ENCODE measurements around the gene FAIM.

The FAIM gene

DNA sequence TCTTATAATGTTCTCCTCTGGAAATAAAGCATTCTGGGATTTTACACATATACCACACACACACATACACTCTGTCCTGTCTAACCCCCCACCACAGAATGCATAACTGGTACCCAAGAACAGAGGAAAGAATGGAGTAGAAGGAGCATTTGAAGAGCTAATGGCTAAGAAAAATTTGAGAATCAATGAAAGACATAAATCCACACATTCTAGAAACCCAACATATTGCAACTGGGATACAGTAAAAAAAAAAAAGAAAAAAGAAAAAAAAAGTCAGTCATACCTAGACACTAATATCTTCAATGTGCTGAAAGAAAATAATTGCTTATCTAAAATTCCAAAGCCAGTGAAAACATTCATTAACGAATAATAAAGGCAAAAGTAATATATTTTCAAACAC, 35.4 kb upstream of the FAIM start:
- no peak overlapping the region for H3K4me3 ChIP-seq (ENCODE audit: control insufficient read depth, low read depth, low read length)
- TF ChIP-seq, protein P1, sequence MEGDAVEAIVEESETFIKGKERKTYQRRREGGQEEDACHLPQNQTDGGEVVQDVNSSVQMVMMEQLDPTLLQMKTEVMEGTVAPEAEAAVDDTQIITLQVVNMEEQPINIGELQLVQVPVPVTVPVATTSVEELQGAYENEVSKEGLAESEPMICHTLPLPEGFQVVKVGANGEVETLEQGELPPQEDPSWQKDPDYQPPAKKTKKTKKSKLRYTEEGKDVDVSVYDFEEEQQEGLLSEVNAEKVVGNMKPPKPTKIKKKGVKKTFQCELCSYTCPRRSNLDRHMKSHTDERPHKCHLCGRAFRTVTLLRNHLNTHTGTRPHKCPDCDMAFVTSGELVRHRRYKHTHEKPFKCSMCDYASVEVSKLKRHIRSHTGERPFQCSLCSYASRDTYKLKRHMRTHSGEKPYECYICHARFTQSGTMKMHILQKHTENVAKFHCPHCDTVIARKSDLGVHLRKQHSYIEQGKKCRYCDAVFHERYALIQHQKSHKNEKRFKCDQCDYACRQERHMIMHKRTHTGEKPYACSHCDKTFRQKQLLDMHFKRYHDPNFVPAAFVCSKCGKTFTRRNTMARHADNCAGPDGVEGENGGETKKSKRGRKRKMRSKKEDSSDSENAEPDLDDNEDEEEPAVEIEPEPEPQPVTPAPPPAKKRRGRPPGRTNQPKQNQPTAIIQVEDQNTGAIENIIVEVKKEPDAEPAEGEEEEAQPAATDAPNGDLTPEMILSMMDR (IDR thresholded peaks at IDR 0.05; ENCODE audit: control insufficient read depth, insufficient read depth, low read depth, low read length, missing control alignments) = no peak
- no peak for DNase-seq (ENCODE audit: low read depth)

DNA sequence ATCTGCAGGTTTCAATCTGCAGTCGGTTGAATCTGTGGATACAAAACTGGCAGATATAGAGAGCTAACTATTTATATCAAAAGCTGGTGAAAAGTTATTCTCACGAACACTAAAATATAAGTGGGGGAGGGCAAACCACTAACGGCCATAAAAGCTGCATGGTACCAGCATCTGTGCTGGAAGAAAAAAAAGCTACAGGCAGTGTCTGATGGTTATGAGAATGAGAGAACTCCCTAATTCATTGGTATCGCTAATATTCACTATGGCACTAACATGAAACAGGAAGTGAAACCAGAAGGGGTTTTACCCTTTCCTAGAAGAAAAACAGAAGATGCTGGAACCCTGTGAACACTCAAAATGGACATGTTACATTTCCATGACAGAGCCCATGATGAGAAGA, 30.4 kb upstream of the FAIM start:
- TF ChIP-seq, protein P1 (IDR thresholded peaks at IDR 0.05; ENCODE audit: control insufficient read depth, insufficient read depth, low read depth, low read length, missing control alignments) = no peak
- no peak for DNase-seq (ENCODE audit: low read depth)
- H3K4me3 ChIP-seq (ENCODE audit: control insufficient read depth, low read depth, low read length) = no peak overlapping the region; the same call in 1 of the 2 replicates

DNA sequence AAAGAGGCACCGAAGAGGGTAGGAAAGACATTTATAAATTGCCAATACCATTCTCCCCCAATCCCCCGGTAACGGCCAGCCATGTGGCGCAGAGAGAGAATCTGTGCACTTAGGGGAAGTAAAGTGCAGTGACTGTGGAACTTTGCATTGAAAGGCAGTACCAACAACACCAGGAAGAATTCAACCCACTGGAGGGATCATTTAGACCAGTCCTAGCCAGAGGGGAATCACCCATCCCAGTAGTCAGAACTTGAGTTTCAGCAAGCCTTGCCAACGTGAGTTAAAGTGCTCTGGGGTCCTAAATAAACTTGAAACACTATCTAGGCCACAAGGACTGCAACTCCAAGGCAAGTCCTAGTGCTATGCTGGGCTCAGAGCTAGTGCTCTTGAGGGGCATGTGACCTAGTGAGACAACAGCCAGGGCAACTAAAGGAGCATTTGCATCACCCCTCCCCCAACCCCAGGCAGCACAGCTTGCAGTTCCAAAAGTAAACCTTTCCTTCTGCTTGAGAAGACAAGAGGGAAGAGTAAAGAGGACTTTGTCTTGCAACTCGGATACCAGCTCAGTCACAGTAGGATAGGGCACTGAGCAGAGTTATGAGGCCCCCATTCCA, 29.5 kb upstream of the FAIM start:
- no peak for DNase-seq (ENCODE audit: low read depth)
- TF ChIP-seq, protein P1 (IDR thresholded peaks at IDR 0.05; ENCODE audit: control insufficient read depth, insufficient read depth, low read depth, low read length, missing control alignments) = no peak
- no peak overlapping the region for H3K4me3 ChIP-seq (ENCODE audit: control insufficient read depth, low read depth, low read length)

DNA sequence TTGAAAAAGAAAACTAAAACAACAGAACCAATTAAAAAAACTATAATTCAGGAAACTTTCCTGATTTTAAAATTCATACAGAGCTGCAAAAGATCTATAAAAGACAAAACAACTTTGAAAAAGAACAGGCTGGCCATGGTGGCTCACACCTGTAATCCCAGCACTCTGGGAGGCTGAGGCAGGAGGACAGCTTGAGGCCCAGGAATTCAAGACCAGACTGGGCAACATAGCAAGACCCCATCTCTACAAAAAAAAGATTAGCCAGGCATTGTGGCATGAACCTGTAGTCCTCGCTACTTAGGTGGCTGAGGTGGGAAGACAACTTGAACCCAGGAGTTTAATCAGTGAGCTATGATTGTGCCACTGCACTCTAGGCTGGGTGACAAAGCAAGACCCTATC, 21.2 kb upstream of the FAIM start:
- TF ChIP-seq, protein P1 (IDR thresholded peaks at IDR 0.05; ENCODE audit: control insufficient read depth, insufficient read depth, low read depth, low read length, missing control alignments) = no peak
- H3K4me3 ChIP-seq (ENCODE audit: control insufficient read depth, low read depth, low read length) = no peak overlapping the region
- no peak for DNase-seq (ENCODE audit: low read depth)

DNA sequence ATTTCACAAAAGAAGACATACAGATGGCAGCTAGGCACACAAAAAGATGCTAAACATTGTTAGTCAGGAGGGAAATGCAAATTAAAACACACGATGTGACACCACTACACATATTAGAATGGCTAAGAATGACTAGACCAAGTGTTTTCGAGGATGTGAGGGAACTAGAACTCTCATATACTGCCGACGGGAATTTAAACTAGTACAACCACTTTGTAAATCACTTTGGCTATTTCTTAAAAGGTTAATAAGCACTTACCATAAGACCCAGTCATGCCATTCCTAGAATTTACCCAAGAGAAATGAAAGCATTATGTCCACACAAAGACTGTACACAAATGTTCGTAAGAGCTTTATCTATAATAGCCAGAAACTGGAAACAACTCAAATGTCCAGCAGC, 20.1 kb upstream of the FAIM start:
- DNase-seq (ENCODE audit: low read depth) = no peak
- TF ChIP-seq, protein P1 (IDR thresholded peaks at IDR 0.05; ENCODE audit: control insufficient read depth, insufficient read depth, low read depth, low read length, missing control alignments) = no peak
- H3K4me3 ChIP-seq (ENCODE audit: control insufficient read depth, low read depth, low read length) = no peak overlapping the region

DNA sequence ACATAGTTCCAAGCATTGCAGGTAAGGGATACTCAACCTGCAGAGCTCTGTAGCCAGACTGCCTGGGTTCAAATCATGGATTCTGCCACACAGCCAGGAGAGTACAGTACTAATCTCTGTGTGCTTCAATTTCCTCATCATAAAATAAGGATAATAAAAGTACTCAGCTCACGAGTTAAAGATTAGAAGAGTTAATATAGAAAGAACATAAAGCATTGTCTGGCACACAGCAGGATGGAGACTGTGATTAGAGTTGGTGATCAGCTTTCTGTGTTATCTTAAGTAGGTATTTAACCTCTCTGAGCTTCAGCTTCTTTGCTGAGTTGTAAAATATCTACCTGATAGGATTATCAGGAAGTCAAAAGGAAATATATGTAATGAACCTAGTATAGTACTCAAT, 17.2 kb upstream of the FAIM start:
- no peak for DNase-seq (ENCODE audit: low read depth)
- no peak overlapping the region for H3K4me3 ChIP-seq (ENCODE audit: control insufficient read depth, low read depth, low read length)
- TF ChIP-seq, protein P1 (IDR thresholded peaks at IDR 0.05; ENCODE audit: control insufficient read depth, insufficient read depth, low read depth, low read length, missing control alignments) = no peak
